ENCODE results near the gene LYZL6.

GRCh38 chr17:35942588-35943186 is 826 bp downstream of the LYZL6 start:
- no peak for TF ChIP-seq POLR2A (IDR thresholded peaks at IDR 0.05)
- TF ChIP-seq CTCF (IDR thresholded peaks at IDR 0.05 in 4 of 5, conservative IDR thresholded peaks at IDR 0.05 in 1 of 5) = no peak

All from gastrocnemius medialis (tissue), 4 donors.